Stimulated activated CD8-positive, alpha-beta memory T cell treated with anti-CD3 and anti-CD28 coated beads, Interleukin-15, amount 100 ng/mL, for 1 hour (primary cell): ENCODE measurements around the gene SNX2.

Experiments used
- DNase-seq: peaks from one replicate; pipeline ENCODE4 v3.0.0-alpha.2; 2020; ENCODE audit warnings: low read depth

SNX2 gene

DNA sequence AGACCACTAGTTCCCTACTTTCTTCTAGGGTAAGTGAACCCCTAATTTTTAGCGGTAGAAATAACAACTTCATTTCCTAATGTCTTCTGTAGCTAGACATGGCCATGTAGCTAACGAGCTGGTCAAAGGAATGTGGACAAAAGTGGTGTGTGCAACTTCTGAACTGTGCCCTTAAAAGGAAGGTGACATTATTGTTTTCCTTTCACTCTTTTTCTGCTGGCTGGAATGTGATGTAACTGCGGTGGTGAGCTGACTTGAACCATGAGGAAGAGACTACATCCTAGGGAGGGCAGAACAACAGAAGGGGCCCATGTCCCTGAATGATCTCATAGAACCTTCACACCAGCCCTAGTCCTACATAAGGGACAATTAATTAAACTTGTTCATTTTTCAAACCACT is 1.3 kb upstream of the SNX2 start:
- no peak for DNase-seq

DNA sequence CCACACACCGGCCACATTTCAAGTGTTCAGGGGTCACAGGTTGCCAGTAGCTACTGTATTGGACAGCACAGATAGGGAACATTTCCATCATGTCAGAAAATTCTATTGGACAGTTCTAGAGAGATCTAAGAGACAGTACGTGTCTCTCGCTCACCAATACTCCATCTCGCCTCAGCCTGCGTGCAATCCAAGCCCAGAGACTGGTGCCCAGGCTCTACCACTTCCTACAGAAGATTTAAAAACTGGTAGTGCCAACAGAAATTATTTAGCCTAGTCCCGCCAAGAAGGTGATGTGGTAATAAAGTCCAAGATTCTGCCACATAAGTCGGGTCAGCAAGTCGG is 390 bp upstream of the SNX2 start:
- no peak for DNase-seq

DNA sequence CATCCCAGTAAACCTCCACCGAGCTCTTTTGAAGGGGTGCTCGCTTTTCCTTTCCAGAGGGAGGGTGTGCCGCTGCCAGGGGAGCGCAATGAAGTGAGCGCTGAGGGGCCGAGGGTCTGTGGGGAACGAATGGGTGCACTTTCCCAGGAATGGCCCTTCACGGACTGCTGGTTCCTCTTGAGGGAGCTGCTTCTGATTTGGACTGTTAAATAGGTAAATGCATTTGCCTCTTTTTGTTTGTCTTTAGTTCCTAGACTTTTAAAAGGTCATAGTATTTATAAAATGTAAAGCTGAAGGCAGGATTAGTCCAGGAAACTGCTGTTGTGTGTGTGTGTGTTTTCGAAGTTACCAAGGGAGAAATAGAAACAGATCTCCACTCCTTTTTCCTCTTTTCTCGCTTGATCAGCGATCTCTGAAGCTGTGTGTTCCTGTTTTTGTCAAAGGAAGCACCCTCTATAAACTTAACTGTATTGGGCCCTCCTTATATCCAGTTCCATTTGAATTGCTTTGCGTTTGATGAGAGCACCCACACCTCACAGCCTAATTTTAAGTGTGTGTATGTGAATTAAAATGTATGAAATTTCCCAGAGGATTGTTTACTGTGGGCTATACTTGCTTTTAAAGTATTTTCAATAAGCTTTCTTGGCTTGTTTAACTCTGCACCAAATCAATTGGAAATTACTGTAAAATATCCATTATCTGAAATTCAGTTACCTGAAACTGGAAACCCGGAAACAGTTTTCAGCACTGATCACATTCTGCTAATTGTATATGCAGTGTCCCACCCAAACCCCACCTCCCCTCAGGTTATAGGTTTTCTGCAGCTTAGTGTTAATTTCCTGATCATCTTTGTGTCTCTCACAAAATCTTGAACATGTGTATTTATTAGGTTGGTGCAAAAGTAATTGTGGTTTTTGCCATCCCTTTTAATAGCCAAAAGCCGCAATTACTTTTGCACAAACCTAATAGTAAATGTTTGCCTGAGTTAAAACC is 966 bp downstream of the SNX2 start:
- DNase-seq: no peak

DNA sequence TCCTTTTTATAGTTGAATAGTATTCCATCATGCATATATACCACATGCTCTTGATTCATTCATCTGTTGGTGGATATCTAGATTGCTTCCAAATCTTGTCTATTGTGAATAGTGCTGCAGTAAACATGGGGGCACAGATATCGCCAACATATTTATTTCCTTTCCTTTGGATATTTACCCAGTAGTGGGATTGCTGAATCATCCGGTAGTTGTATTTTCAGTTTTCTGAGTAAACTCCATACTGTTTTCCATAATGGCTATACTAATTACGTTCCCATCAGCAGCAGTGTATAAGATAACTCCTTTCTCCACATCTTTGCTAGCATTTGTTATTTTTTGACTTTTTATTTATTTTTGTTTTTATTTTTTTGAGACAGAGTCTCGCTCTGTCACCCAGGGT is 3.3 kb downstream of the SNX2 start:
- DNase-seq: no peak

DNA sequence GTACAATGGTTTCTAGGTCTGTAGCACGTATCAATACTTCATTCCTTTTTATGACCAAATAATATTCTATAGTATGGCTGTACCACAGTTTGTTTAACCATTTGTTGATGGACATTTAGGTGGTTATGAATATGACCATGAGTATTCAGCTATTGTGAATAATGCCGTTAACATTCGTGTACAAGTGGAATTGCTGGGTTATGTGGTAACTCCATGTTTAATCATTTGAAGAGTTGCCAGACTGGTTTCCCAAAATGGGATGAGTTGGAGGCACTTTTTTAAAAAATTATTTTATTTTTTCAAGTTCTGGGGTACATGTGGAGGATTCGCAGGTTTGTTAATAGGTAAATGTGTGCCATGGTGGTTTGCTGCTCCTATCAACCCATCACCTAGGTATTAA is 4.6 kb downstream of the SNX2 start:
- DNase-seq: no peak

DNA sequence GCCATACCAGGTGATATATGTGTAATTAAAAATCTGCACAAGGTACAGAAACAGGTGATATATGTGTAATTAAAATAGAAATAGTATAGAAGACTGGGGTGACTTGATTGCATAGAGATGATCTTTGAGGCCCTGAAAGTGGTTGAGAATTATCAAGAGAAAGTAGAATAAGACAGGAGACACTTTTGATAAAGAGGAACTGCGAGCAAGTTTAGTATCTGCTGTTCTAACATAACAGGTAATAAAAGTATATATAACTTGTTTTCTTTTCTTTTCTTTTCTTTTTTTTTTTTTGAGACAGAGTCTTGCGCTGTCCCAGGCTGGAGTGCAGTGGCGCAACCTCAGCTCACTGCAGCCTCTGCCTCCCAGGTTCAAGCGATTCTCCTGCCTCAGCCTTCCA is 5.4 kb downstream of the SNX2 start:
- DNase-seq: no peak

DNA sequence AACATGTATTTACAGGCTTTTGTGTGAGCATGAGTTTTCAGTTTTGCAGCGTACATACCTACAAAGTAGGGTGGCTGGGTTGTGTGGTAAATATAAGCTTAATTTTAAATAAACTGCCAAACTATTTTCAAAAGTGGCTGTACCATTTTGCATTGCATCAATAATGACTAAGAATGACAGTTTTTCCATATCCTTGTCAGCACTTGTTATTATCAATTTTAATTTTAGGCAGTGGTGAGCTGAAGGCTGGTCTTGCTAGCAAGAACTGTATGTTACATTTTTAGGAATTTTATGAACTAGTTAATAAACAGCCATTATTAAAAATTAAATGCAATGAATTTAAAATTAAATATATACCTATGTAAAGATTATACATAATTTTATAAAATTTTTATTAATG is 6.6 kb downstream of the SNX2 start:
- no peak for DNase-seq

DNA sequence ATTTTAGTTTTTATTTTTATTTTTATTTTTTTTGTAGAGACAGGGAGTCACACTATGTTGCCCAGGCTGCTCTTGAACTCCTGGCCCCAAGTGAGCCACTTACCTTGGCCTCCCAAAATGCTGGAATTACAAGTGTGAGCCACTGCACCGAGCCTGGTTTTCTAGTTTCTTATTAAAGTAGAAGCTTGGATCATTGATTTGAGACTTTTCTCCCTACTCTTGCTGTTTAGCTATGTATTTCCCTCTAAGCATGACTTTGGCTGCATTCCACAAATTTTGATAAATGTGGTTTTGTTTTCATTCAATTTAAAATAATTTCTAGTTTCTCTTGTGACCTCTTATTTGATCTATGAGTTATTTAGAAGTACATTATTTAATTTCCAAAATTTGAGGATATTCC is 10.4 kb downstream of the SNX2 start:
- DNase-seq: no peak

DNA sequence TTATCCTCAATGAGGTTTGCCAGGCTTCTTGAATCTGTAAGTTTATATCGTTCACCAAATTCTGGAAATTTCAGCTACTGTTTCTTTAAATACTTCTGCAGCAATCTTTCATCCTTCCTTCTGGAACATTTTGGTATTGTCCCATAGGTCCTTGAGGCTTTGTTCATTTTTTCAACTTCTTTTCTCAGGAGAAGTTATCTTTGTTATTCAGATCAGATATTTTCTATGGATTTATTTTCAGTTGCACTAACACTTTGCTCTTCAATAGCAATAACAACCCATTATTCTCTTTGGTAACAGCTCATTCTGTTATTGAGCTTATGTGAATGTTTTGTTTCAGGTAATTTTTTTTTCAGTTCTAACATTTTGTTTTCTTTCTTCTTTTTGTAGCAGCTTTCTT is 13.5 kb downstream of the SNX2 start:
- no peak for DNase-seq

DNA sequence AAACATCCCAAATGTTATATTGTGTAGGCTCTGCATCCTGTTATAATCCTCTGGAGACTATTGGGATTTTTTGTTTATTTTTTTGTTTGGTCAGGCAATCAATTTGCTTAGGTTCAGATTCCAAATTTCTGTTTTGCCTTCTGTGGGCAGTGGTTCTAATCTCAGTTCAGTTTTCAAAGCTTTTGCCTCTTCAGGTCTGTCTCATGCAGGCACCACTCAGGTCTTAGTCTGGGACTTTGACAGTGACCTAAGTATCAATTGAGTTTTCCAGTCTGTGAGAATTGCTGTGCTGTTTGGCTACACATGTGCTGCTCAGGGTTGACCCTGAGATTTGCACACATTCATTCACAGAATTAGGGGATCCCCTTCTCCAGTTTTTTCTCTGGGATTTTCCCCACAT is 14.1 kb downstream of the SNX2 start:
- DNase-seq: no peak

DNA sequence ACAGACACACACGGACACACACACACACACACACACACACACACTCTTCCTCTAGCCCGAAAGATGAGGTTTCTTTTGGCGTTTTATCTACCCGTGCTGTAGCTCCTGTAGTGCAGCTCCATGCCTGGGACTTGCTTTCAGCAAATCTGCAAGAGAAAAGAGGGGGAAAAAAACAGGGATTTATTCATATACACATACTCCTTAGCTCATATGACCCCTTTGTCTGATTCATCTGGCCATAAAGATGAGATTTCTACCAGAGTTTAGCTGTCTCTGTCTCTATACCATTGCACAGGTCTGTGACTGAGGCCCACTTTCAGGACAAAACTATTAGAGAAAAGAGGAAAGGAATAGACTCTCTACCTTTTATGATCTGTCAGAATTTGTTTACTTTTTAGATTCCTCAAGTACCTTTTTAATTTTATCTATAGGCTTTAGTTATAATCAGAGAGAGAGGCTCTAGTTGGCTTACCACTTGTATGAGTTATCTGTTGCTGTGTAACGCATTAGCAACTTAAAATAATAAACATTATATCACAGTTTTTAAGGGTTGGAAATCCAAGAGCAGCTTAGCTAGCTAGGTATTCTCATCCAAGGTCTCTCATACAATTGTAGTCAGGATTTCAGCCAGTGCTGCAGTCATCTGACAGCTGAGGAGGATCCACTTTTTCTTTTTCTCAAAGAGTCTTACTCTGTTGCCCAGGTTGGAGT is 14.7 kb downstream of the SNX2 start:
- DNase-seq: no peak

DNA sequence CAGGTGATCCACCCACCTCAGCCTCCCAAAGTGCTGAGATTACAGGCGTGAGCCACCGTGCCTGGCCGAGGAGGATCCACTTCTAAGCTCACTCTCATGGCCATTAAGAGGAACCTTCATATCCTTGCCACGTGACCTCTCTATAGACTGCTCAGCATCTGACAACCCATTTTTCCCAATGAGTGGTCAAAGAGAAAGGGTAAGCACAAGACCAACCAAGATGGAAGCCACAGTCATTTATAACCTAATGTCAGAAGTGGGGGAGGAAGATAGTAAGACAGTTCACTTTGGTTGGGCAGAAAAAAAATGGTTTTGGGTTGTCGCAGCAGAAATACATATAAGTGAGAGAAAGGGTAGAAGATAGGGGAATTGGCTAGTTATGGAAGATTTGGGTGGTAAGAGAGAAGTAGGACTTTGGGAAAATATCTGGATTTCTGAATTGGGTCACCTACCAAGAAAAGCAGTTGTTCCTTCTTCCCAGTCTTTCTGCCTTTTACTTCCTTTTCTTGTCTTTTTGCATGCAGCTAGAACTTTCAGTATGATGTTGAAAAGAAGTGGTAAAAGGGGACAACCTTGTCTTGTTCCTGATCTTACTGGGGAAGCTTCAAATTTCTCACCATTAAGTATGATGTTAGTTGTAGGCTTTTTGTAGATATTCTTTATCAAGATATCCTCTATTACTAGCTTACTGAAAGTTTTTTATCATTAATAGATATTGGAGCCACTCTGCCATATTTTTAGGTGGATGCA is 15.6 kb downstream of the SNX2 start:
- no peak for DNase-seq

DNA sequence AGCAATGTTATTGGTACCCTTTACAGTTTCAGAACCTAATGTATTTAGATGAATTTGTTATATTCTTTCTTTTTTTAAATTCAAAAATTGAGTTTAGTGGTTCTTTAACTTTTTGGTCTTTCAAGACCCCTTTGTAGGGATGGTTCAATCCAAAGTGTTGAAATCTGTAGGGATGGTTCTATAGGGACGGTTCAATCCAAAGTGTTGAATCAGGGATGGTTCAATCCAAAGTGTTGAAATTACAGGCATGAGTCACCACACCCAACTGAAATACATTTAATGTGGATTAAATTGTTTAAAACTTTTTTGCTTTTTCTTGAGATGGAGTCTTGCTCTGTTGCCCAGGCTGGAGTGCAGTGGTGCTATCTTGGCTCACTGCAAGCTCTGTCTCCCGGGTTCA is 30.6 kb downstream of the SNX2 start:
- no peak for DNase-seq

DNA sequence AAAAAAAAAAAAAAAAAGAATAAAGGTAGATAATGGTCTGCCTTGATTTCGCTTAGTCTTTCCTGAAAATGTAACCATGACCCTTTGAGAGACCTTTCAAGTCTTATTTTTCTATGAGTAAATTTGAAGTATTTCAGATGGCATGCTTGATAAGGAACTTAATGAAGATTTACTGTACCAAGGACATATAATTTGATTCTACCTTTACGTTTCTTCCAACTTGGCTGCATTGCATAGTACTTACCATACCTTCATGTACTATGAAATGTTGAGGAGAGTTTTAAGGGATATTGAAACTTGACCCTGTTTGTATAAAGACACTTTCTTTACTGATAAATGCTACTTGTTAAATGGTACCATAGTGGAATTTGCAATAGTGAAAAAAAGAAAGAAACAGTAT is 35.5 kb downstream of the SNX2 start:
- DNase-seq: no peak

DNA sequence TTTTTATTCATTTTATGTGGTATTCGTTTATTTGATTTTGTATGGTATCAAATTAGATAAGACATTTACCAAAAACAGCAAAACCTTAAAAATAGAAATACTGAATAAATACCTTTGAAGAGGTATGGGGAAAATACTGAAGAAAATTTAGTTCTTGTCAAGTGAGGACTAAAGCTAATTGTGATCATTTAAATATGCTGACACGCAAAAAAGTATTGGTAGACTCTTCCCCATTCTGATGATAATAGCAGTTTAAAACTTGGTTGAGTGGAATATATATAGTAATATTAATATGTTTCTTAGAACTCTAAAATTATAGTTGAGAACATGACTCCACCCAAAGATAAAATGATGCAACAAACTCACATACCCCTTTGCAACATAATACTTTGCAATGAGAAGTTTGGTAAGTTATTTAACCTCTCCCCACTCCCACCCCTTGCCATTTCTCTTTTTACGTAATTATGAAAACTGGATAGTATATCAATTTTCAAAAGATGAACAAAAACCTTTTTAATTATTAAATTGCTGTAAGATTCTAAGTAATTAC is 40.4 kb downstream of the SNX2 start:
- DNase-seq: no peak

DNA sequence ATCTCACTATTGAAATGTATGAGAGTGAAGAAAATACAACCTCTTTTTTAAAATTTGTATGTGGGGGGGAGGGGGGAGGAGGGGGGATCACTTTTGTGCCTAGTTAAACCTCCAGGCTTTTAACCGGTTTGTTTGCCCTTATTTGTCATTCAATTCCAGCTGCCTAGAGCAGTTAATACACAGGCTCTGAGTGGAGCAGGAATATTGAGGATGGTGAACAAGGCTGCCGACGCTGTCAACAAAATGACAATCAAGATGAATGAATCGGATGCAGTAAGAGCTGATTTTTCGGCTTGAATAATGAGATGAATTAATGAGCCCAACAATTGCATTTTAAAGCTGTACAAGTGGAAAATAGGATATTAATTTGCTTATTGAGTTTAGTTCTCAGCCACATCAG is 41.9 kb downstream of the SNX2 start:
- no peak for DNase-seq

DNA sequence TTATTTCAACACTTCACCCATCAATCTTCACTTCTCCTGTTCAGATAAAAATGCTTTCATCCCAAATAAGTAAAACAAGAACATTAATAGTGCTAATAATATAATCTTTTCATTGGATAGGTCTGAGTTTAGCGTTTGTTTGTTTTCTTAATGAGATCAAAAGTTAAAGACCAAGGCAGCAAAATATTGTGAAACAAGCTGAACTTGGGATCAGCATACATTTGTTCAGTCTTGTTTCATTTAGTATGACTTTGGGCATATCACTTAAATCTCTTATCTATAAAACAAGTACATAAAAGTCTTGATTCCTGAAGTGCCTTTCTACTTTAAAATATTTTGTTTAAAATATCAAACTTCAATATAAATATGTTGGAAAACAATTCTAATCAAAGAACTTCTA is 57.1 kb downstream of the SNX2 start:
- no peak for DNase-seq

DNA sequence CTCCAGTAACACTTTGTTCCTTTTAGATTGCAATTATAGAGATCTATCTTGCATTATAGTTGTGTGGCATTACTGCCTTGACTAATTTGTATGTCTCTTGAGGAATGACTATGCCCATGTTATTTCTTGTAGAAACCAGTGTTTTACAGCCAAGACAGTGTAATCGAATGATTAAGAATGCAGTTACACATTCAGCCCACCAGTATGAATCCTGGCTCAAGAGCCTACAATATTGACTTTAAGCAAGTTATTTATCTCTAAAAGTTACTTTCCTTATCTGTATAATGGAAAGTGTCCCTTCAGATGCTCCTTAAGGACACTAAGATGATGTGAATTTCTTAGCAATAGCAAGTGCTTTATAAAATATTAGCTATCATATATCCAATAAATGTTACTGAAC is 60.8 kb downstream of the SNX2 start:
- no peak for DNase-seq

DNA sequence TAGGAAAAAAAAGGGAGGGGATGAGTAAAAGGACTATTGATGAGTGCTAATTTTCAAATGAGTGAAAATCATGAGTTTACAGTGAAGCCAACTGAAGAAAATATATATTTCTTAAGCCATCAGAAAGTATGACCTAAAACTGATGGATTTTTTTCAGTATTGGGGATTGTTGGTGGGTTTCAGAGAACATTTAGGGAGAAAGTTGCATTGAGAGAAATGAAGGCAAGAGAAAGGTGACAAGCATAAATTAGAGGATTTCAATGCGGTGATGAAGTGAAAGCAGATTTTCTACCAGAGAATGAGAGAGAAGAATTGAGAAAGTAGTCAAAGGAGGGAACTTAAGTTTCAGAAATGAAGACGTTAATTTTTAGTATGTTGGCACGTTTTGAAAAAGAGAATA is 62.1 kb downstream of the SNX2 start:
- no peak for DNase-seq

DNA sequence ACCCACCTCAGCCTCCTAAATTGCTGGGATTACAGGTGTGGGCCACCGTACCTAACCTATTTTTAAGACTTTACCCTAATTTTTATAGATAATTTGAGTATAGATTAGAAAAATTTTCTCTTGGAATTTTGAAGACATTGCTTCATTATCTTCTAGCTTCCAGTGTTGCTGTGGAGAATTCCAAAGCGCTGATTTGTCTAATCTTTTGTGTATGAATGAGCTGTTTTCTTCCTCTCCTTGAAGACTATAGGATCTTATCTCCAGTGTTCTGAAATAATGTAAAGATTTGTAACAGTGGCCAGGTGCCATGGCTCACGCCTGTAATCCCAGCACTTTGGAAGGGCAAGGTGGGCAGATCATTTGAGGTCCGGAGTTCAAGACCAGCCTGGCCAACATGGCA is 64.9 kb downstream of the SNX2 start:
- DNase-seq: no peak

DNA sequence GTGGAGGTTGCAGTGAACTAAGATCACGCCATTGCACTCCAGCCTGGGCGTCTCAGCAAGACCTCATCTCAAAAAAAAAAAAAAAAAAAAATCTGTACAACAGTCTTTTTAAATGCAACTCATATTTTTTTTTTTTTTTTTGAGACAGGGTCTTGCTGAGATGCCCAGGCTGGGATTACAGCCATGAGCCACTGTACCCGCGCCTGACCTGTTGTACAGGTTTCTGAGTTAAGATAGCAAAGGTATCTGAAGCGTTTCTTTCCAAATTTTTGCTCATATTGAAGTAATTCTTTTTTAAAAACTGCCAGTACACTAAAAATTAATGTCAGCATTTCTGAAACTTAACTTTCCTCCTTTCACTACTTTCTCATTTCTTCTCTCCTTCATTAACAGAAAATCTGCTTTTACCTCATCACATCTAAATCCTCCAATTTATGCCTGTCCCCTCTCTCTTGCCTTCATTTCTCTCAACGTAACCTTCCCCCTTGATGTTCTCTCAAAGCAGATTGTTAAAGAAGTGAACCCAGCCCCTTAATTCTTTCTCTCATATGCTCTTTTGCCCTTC is 67.2 kb downstream of the SNX2 start:
- no peak for DNase-seq
